ENCODE results near the gene TMCO2.

The TMCO2 gene

DNA sequence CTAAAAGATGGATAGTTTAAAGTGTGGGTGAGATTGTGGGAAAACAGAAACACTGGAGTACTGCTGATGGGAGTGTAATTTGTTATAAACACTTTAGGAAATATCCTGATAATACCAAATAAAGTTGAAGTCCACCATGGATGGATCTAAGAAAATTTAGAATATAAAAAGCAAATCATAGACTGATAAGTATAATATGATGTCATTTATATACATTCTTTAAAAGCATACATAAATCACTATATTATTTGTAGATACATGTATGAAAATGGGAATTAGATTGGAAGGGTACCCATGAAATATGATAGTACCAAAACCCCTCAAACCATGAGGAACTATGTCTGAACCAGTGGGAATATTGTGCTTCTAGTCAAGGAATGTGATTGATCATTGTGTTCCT, 18.2 kb downstream of the TMCO2 start:
- in situ Hi-C loops (cut with HindIII; ENCODE audit: low sequenced_read_pairs) = no loop called here

DNA sequence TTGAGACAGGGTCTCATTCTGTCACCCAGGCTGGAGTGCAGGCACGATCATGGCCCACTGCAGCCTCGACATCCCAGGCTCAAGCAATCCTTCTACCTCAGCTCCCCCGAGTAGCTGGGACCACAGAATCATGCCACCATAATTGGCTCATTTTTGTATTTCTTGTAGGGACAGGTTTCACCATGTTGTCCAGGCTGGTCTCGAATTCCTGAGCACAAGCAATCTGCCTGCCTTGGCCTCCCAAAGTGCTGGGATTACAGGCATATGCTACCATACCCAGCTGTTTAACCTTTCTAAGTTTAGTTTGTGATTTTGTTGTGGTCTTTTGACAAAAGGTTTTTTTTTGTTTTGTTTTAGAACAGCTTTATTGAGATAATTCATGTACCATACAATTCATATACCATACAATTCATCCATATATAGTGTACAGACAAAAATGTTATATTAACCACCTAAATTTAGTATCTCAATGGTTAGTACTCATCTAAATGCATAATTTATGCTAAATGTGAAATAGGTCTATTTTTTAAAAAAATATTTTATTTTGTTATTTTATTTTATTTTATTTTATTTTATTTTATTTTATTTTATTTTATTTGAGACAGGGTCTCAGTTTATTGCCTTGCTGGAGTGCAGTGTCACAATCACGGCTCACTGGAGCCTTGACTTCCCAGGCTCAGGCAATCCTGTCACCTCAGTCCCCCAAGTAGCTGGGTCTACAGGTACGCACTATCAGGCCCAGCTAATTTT, 19.2 kb downstream of the TMCO2 start:
- in situ Hi-C loops (cut with HindIII; ENCODE audit: low sequenced_read_pairs) = no loop called here
- no peak overlapping the region for H3K4me3 ChIP-seq (ENCODE audit: low read depth, low read length)
- DNase-seq (ENCODE audit: low read depth, low spot score) = no peak
- TF ChIP-seq, protein P1, sequence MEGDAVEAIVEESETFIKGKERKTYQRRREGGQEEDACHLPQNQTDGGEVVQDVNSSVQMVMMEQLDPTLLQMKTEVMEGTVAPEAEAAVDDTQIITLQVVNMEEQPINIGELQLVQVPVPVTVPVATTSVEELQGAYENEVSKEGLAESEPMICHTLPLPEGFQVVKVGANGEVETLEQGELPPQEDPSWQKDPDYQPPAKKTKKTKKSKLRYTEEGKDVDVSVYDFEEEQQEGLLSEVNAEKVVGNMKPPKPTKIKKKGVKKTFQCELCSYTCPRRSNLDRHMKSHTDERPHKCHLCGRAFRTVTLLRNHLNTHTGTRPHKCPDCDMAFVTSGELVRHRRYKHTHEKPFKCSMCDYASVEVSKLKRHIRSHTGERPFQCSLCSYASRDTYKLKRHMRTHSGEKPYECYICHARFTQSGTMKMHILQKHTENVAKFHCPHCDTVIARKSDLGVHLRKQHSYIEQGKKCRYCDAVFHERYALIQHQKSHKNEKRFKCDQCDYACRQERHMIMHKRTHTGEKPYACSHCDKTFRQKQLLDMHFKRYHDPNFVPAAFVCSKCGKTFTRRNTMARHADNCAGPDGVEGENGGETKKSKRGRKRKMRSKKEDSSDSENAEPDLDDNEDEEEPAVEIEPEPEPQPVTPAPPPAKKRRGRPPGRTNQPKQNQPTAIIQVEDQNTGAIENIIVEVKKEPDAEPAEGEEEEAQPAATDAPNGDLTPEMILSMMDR (IDR thresholded peaks at IDR 0.05; ENCODE audit: low read depth, low read length) = no peak

More for the DNA sequence above, 18.2 kb downstream of the TMCO2 start:
- DNase-seq (ENCODE audit: low read depth, low spot score) = no peak
- TF ChIP-seq, protein P1 (IDR thresholded peaks at IDR 0.05; ENCODE audit: low read depth, low read length) = no peak
- H3K4me3 ChIP-seq (ENCODE audit: low read depth, low read length) = no peak overlapping the region

DNA sequence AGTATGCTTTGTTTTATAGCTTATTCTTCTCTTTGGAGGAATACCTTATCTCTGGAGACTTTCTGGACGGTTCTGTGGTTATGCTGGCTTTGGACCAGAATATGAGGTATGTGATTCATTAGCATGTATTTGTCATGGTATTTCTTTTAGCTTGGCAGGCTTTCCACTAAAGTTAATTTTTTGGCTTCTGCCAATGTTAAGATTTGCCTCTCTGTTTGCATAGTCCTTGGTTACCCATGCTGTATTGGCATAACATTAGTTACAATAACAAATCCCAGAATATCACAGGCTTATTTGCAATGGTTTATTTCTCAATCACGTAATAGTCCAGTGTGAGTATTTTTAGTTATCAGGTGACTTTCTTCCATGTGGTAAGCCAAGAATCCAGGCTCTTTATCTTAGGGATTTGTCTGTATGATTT, 20.0 kb downstream of the TMCO2 start:
- in situ Hi-C loops (cut with HindIII; ENCODE audit: low sequenced_read_pairs) = no loop called here
- peak; percentile 91 for DNase-seq (ENCODE audit: low read depth, low spot score)
- H3K4me3 ChIP-seq (ENCODE audit: low read depth, low read length) = no peak overlapping the region
- TF ChIP-seq, protein P1 (IDR thresholded peaks at IDR 0.05; ENCODE audit: low read depth, low read length) = no peak

DNA sequence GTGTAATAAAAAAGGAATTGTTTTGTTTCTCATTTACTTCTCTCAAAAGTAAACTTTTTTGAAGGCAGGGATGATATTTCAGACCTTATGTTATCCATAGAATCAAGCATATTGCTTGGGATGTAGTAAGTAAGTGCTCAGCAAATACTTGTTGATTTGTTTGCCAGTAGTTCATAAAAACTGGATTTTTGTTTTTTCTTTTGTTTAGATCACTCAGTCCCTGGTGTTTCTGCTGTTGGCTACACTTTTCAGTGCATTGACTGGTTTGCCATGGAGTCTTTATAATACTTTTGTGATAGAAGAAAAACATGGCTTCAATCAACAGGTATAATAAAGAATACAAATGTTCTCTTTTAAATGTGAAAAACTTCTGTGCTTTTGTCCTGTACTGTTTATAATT, 20.5 kb downstream of the TMCO2 start:
- DNase-seq (ENCODE audit: low read depth, low spot score) = no peak
- TF ChIP-seq, protein P1 (IDR thresholded peaks at IDR 0.05; ENCODE audit: low read depth, low read length) = no peak
- H3K4me3 ChIP-seq (ENCODE audit: low read depth, low read length) = no peak overlapping the region
- in situ Hi-C loops (cut with HindIII; ENCODE audit: low sequenced_read_pairs) = no loop called here

DNA sequence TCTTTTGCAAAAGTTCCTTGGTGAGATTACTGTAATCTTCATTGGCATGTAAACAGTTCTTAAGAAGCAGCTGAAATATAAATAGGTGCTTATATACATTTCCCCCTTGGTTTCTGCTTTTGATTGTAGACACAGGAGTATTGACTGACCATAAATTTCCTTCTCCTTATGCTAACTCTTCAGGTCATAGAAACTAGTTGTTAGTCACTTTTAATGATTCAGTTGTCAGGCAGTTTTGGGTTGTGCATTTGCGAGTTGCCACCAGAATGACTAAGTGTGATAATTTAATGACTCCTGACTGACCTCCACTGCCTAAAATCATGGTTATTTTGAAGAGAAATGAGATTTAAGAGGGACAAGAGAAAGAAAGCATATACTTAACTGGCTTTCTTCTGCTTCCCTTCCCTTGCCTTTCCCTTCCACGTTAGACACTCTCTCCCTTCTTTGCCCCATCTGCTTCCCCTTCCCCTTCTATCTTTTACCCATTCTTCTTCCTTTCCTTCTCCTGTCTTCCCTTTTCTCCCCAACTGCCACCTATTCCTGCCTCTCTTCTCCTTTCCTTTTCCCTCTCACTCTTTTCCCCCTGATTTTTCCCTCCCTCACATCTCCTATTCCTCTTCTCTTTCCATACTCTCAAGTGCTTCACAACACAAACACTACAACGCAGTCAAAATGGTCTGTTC, 22.6 kb downstream of the TMCO2 start:
- no peak overlapping the region for H3K4me3 ChIP-seq (ENCODE audit: low read depth, low read length)
- in situ Hi-C loops (cut with HindIII; ENCODE audit: low sequenced_read_pairs) = no loop called here
- DNase-seq (ENCODE audit: low read depth, low spot score) = no peak
- TF ChIP-seq, protein P1 (IDR thresholded peaks at IDR 0.05; ENCODE audit: low read depth, low read length) = no peak

DNA sequence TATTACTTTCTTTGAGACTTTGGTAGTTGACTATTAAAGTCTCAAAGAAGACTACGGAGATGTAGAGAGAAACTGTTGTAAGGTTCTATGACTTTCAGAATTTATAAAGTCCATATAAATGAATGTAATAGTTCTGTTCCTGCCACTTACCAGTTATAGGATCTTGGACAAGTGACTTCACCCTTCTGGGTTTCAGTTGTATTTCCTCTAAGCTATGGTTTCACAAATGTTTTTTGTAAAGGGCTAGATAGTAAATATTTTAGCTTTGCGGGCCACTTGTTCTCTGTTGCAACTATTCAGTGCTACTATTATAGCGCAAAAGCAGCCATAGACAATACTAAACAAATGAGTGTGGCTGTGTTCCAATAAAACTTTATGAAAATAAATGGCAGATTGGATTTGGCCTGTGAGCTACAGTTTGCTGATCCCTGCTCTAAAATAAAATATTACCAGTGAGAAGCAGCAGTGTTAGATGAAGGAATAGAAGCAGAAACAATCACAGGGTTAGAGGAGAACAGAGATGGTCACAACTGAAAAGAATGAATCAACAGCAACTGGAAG, 25.0 kb downstream of the TMCO2 start:
- H3K4me3 ChIP-seq (ENCODE audit: low read depth, low read length) = no peak overlapping the region
- in situ Hi-C loops (cut with HindIII; ENCODE audit: low sequenced_read_pairs) = no loop called here
- TF ChIP-seq, protein P1 (IDR thresholded peaks at IDR 0.05; ENCODE audit: low read depth, low read length) = no peak
- no peak for DNase-seq (ENCODE audit: low read depth, low spot score)
